Effector CD4-positive, alpha-beta T cell (primary cell): Measurements from ENCODE around the gene SEPTIN11.
"Not testable (repeated sequence)": the region's sequence is repeated elsewhere in the genome, so short reads cannot be mapped to it uniquely, and the experiment has no call there.

Experiments used
- DNase-seq: peaks from one replicate; pipeline ENCODE4 v3.0.0-alpha.2; 2020

SEPTIN11 gene

GRCh38 chr4:76952656-76953582 is 3.4 kb downstream of the SEPTIN11 start:
- DNase-seq = no peak

GRCh38 chr4:76953956-76954355 is 4.4 kb downstream of the SEPTIN11 start:
- DNase-seq = no peak

- DNase-seq = no peak
Observed at GRCh38 chr4:76954489-76954888, 4.9 kb downstream of the SEPTIN11 start.

GRCh38 chr4:76955182-76955581 is 5.6 kb downstream of the SEPTIN11 start:
- no peak for DNase-seq

GRCh38 chr4:76957004-76957738 is 7.6 kb downstream of the SEPTIN11 start:
- no peak for DNase-seq

GRCh38 chr4:76958891-76959290 is 9.3 kb downstream of the SEPTIN11 start:
- DNase-seq = no peak

GRCh38 chr4:76960014-76960413 is 10.5 kb downstream of the SEPTIN11 start:
- DNase-seq = no peak

- DNase-seq = no peak
Observed at GRCh38 chr4:76962406-76963130, 13.0 kb downstream of the SEPTIN11 start.

GRCh38 chr4:76963131-76963750 is 13.7 kb downstream of the SEPTIN11 start:
- no peak for DNase-seq

- DNase-seq = not testable (repeated sequence)
Observed at GRCh38 chr4:76963927-76964326, 14.4 kb downstream of the SEPTIN11 start.

GRCh38 chr4:76964769-76965168 is 15.2 kb downstream of the SEPTIN11 start:
- DNase-seq = no peak

- no peak for DNase-seq
Observed at GRCh38 chr4:76965866-76966579, 16.5 kb downstream of the SEPTIN11 start.

- DNase-seq = no peak
Observed at GRCh38 chr4:76968937-76969336, 19.4 kb downstream of the SEPTIN11 start.

- DNase-seq = no peak
Observed at GRCh38 chr4:76969495-76969894, 19.9 kb downstream of the SEPTIN11 start.

GRCh38 chr4:76969941-76970529 is 20.5 kb downstream of the SEPTIN11 start:
- no peak for DNase-seq

- DNase-seq = no peak
Observed at GRCh38 chr4:76972306-76972705, 22.8 kb downstream of the SEPTIN11 start.

GRCh38 chr4:76974150-76974549 is 24.6 kb downstream of the SEPTIN11 start:
- DNase-seq = no peak

GRCh38 chr4:76977113-76977512 is 27.6 kb downstream of the SEPTIN11 start:
- DNase-seq = no peak

GRCh38 chr4:76977736-76978350 is 28.3 kb downstream of the SEPTIN11 start:
- DNase-seq = no peak

- DNase-seq = no peak
Observed at GRCh38 chr4:76979236-76979635, 29.7 kb downstream of the SEPTIN11 start.

- DNase-seq = no peak
Observed at GRCh38 chr4:76980261-76980660, 30.7 kb downstream of the SEPTIN11 start.
